ENCODE data around the gene SOST. TPM values are rescaled to one million over a fixed set of nuclear protein-coding genes. Genes with fewer than 3 reads are reported as not detected.

The SOST gene
- total and polyA plus RNA-seq, 2 donors (not counting 1 experiment from before 2014, with no cell fraction given), result not detected

- H4K20me1 ChIP-seq (ENCODE audit: control insufficient read depth, extremely low read depth, insufficient read depth, low read length), result no peaks in the 10 kb centered on the region
- TF ChIP-seq CTCF (conservative IDR thresholded peaks at IDR 0.05 in 1 of 2, IDR thresholded peaks at IDR 0.05 in 1 of 2; ENCODE audit: low read depth in 1 of 2, low read length in 2 of 2) (no peak), EZH2 (IDR thresholded peaks at IDR 0.05; ENCODE audit: low read length, missing control alignments) (no peak)
- no peaks in the 10 kb centered on the region for H3K9me3 ChIP-seq (ENCODE audit: control insufficient read depth, insufficient read depth, low read depth, low read length)
- H3K27me3 ChIP-seq (ENCODE audit: control insufficient read depth, insufficient read depth, low read length), result no peaks in the 10 kb centered on the region
- peaks cover 21% of the 10 kb centered on the region for H3K79me2 ChIP-seq (ENCODE audit: control insufficient read depth, insufficient read depth, low read length)
- no peak overlapping the region for H3K9ac ChIP-seq (ENCODE audit: insufficient read depth, low read length)
- no peak overlapping the region for H2AFZ ChIP-seq (ENCODE audit: low read length)
- no peak for DNase-seq (ENCODE audit: low read depth in 2 of 2)
- no peak overlapping the region for H3K27ac ChIP-seq (ENCODE audit: insufficient read depth, low read length)
- H3K36me3 ChIP-seq (ENCODE audit: control insufficient read depth, insufficient read depth, low read length), result peaks cover 23% of the 10 kb centered on the region
- H3K4me2 ChIP-seq (ENCODE audit: extremely low read depth, insufficient read depth, low read length), result no peak overlapping the region
- no peaks in the 10 kb centered on the region for H3K4me1 ChIP-seq (ENCODE audit: control insufficient read depth, extremely low read depth, insufficient read depth, low read length)
- H3K4me3 ChIP-seq (replicated peaks in 1 of 4; ENCODE audit: control extremely low read depth in 1 of 4, insufficient read depth in 1 of 4, low read depth in 3 of 4, low read length in 4 of 4), result no peak overlapping the region
These were observed 14.5 kb upstream of the SOST start for GRCh38 chr17:43772877-43773648.

GRCh38 chr17:43771463-43771862 lies 12.9 kb upstream of the SOST start:
- no peak for DNase-seq (ENCODE audit: low read depth in 2 of 2)
- Histone ChIP-seq H4K20me1 (ENCODE audit: control insufficient read depth, extremely low read depth, insufficient read depth, low read length) (no peaks in the 10 kb centered on the region), H3K36me3 (ENCODE audit: control insufficient read depth, insufficient read depth, low read length) (peaks cover 23% of the 10 kb centered on the region), H3K4me3 (replicated peaks in 1 of 4; ENCODE audit: control extremely low read depth in 1 of 4, insufficient read depth in 1 of 4, low read depth in 3 of 4, low read length in 4 of 4) (no peak overlapping the region), H3K4me2 (ENCODE audit: extremely low read depth, insufficient read depth, low read length) (no peak overlapping the region), H3K9me3 (ENCODE audit: control insufficient read depth, insufficient read depth, low read depth, low read length) (no peaks in the 10 kb centered on the region), H3K9ac (ENCODE audit: insufficient read depth, low read length) (no peak overlapping the region), H3K27me3 (ENCODE audit: control insufficient read depth, insufficient read depth, low read length) (no peaks in the 10 kb centered on the region), H2AFZ (ENCODE audit: low read length) (no peak overlapping the region), H3K79me2 (ENCODE audit: control insufficient read depth, insufficient read depth, low read length) (peaks cover 12% of the 10 kb centered on the region), H3K27ac (ENCODE audit: insufficient read depth, low read length) (no peak overlapping the region), H3K4me1 (ENCODE audit: control insufficient read depth, extremely low read depth, insufficient read depth, low read length) (no peaks in the 10 kb centered on the region)
- TF ChIP-seq EZH2 (IDR thresholded peaks at IDR 0.05; ENCODE audit: low read length, missing control alignments) (no peak), CTCF (conservative IDR thresholded peaks at IDR 0.05 in 1 of 2, IDR thresholded peaks at IDR 0.05 in 1 of 2; ENCODE audit: low read depth in 1 of 2, low read length in 2 of 2) (no peak)

- no peak overlapping the region for H3K4me2 ChIP-seq (ENCODE audit: extremely low read depth, insufficient read depth, low read length)
- DNase-seq (ENCODE audit: low read depth in 2 of 2), result no peak
- H3K36me3 ChIP-seq (ENCODE audit: control insufficient read depth, insufficient read depth, low read length), result peaks cover 21% of the 10 kb centered on the region
- H3K9ac ChIP-seq (ENCODE audit: insufficient read depth, low read length), result no peak overlapping the region
- TF ChIP-seq EZH2 (IDR thresholded peaks at IDR 0.05; ENCODE audit: low read length, missing control alignments) (no peak), CTCF (conservative IDR thresholded peaks at IDR 0.05 in 1 of 2, IDR thresholded peaks at IDR 0.05 in 1 of 2; ENCODE audit: low read depth in 1 of 2, low read length in 2 of 2) (no peak)
- no peaks in the 10 kb centered on the region for H3K4me1 ChIP-seq (ENCODE audit: control insufficient read depth, extremely low read depth, insufficient read depth, low read length)
- H3K27ac ChIP-seq (ENCODE audit: insufficient read depth, low read length), result no peak overlapping the region
- H3K79me2 ChIP-seq (ENCODE audit: control insufficient read depth, insufficient read depth, low read length), result peaks cover 7% of the 10 kb centered on the region
- H2AFZ ChIP-seq (ENCODE audit: low read length), result no peak overlapping the region
- H3K27me3 ChIP-seq (ENCODE audit: control insufficient read depth, insufficient read depth, low read length), result no peaks in the 10 kb centered on the region
- no peaks in the 10 kb centered on the region for H4K20me1 ChIP-seq (ENCODE audit: control insufficient read depth, extremely low read depth, insufficient read depth, low read length)
- no peak overlapping the region for H3K4me3 ChIP-seq (replicated peaks in 1 of 4; ENCODE audit: control extremely low read depth in 1 of 4, insufficient read depth in 1 of 4, low read depth in 3 of 4, low read length in 4 of 4)
- no peaks in the 10 kb centered on the region for H3K9me3 ChIP-seq (ENCODE audit: control insufficient read depth, insufficient read depth, low read depth, low read length)
These were observed 12.4 kb upstream of the SOST start for GRCh38 chr17:43770957-43771356.

All from fibroblast of lung (primary cell).